NCI-H1436 (cell line): ENCODE data around the gene BICC1.

Experiments used
- DNase-seq: peaks from one replicate; lab custom pipeline; 2025; lab: John Stamatoyannopoulos, UW

BICC1 gene

GRCh38 chr10:58647376-58648112, 134.9 kb downstream of the BICC1 start:
- DNase-seq = no peak

DNA sequence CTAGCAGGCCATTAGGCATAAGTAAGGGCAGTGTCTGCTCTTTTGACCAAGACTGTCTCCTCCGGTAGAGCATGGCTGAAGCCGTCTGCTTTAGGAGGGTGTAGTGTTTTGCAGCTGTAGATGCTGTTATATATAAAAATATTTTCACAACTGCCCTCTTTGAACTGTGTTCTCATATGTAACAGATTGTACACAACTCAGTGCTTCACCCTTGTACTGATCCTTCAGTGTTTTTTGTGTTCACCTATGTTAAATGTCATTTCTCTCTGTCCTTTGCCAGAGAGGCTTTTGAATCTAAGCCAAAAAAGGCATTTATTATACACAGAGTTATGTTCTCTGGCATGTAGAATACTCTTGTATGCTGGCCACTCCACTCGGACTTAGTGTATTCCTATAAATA, 135.5 kb downstream of the BICC1 start:
- no peak for DNase-seq

DNA sequence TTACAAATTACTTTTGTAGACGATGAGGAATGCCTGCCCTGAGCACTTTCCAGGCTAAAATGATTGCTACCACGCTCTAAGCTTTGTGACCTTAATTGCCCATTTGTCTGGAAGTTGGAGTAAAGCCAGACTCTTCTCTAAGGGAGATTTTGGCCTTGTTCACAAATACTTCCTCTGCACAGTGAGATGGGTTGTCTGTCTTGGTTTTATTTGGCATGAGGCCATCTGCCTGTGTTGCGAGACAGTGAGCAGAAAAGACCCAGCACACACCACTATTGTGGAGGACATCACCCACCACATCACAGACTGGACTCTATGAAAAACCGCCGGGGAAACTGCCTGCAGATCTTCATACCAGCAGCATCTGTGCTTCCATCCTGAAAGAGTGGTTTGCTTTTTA, 138.4 kb downstream of the BICC1 start:
- peak; percentile 4 for DNase-seq

DNA sequence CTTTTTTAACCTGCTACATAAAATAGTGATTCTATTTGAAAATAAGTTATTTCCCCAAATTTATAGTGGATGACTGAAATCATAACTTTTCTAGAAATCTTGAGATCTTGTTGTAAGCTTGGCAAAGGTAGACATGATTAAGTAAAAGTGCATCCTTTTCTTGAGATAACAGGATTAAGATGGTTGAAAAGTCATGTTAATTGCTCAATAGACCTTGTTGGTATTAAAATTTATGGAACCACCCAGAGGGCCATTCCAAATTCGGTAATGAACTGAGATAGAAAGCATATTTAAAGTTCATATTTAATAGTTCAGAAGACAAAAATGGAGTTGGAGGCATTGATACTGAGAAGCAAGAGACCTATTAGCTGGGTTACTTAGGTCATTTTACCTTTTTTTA, 139.1 kb downstream of the BICC1 start:
- DNase-seq = no peak

GRCh38 chr10:58653139-58653538, 140.5 kb downstream of the BICC1 start:
- DNase-seq = no peak

GRCh38 chr10:58660575-58661255, 148.0 kb downstream of the BICC1 start:
- no peak for DNase-seq

DNA sequence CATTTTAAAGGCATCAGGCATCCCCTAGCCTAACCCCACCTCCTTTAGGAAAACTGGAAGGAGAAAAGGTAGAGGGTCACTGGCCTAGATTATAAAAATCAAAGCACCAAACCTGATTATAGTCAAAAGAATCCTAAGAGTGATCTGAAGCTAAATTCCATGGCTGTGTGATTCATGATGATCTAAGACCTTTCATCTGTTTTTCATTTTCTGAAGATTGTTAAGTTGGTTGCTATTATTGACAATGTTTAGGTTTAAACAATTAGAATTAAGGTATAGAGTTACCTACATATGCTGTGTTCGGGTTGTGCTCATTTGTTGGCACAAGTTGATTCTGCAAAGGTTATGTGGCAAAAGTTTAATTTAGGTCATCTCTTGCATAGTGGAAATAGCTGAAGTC, 148.7 kb downstream of the BICC1 start:
- no peak for DNase-seq

- DNase-seq = no peak
Measured at GRCh38 chr10:58661902-58662301, 149.2 kb downstream of the BICC1 start.

- DNase-seq = no peak
Measured at GRCh38 chr10:58662314-58662713, 149.6 kb downstream of the BICC1 start.

DNA sequence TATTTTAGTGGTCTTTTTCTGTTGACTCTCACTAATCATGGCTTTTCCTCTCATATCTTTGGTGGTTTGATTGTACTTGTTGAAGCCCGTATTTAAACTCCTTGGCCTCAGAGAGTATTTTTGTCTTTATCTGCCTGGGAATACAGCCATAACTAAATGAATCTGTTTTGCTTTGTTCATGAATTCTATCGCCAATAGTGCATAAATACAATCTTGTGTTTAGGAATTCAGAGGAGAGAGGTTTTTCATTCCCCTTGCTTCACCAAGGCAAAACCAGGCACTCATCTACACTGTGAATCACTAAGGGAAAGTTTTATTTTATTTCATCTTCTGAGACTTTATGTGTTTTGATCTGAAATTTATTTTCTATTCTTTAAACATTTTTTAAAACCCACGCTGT, 152.7 kb downstream of the BICC1 start:
- DNase-seq = no peak

DNA sequence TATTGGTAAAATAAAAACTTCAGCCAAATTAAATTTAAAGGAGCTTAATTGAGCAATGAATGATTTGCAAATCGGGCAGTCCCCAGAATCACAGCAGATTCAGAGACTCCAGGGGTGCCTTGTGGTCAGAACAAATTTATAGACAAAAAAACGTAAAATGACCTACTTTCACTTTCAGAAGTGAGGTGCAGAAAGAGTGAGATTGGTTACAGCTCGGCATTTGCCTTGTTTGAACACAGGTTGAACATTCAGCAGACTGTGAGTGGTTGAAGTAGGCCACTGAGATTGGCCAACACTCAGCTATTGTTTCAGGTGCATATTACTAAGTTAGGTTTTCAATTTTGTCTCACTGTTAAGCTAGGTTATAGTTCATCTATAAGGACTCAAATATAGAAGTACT, 153.4 kb downstream of the BICC1 start:
- DNase-seq = no peak

GRCh38 chr10:58667658-58668310, 155.1 kb downstream of the BICC1 start:
- no peak for DNase-seq

- no peak for DNase-seq
Measured at GRCh38 chr10:58672845-58673244, 160.2 kb downstream of the BICC1 start.

GRCh38 chr10:58674251-58674650, 161.6 kb downstream of the BICC1 start:
- no peak for DNase-seq

GRCh38 chr10:58675321-58675720, 162.6 kb downstream of the BICC1 start:
- DNase-seq = no peak

GRCh38 chr10:58691528-58691927, 178.9 kb downstream of the BICC1 start:
- no peak for DNase-seq

DNA sequence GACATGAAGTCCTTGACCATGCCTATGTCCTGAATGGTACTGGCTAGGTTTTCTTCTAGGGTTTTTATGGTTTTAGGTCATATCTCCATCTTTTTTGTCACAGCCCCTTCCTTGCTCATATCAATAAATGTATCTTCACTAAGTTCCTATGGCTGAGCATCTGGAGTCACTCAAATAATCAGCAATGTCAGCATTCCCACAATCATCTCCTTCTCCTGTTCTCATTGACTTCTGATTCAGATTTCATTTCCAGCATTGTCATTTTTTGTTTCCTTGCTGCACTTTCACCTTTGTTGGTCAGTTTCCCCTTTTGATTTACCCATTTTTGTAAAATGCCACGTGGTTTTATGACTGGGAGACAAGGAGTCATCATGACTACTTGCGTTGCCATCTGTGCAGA, 181.2 kb downstream of the BICC1 start:
- no peak for DNase-seq

- DNase-seq = no peak
Measured at GRCh38 chr10:58695022-58695421, 182.3 kb downstream of the BICC1 start.

DNA sequence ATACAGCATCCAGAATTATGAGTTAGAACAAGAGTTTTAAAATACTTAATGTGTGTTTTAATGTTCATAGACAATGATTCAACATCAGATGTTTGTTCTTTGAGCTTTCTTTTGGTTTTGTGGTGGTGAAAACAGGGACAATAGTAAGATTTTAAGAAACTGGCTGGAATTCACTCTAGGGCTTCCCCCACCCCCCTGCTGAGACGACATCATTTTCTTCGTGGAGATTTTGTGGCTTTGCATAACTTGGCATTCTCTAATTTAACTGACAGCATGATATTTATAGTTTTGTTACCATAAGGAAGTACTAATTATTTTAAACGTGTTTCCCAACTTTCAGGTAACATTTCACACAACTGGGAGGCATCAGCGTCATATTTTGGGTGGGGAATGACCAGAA, 184.1 kb downstream of the BICC1 start:
- no peak for DNase-seq

DNA sequence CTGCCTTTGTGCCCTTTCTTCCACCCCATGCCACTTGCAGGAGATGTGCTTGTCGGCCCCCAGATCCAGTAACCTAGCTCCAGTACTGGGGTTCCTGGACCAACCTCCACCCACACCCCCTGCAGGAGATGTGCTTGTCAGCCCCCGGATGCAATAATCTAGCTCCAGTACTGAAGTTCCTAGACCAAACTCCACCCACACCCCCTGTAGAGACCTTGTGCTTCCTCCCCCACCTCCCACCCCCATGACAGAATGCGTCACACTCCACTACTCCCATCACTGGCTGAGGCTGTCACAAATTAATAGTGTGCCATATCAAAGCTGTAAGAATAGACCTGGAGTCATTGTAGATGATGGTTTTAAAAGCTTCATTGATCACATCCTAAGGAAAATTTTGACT, 185.0 kb downstream of the BICC1 start:
- DNase-seq = no peak

DNA sequence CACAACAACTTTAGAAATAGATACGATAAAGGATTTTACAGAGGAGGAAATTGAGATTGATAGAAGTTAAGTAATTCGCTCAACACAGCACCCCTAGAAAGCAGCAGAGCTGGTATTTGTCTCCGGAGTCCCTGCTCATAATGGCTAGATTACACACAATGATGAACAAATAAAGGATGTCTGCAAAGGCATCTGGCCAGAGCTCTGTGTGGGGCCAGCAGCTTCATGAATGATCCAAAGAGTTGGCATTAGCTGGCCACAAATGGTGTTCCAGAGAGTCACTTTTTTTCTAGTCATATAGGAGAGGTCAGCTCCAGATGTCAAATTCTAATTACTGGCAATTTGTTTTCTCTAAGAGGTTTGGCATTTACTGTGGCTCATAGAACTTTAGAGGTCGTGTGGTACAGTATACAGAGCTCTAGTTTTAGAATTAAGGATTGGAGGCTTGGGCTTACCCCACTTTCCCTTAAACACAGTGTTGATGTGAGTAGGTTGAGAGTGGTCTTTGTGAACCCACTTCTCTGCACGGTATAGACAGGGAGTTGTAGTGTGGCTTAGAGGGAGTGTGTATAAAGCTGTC, 186.2 kb downstream of the BICC1 start:
- no peak for DNase-seq

GRCh38 chr10:58700591-58700990, 187.9 kb downstream of the BICC1 start:
- no peak for DNase-seq
